ENCODE results near the gene GABRG3. TPM values are rescaled to one million over a fixed set of nuclear protein-coding genes. Genes with fewer than 3 reads are reported as not detected.

GABRG3 gene
- total and polyA plus RNA-seq, 2 donors, result 0.71 to 2.0 TPM

DNA sequence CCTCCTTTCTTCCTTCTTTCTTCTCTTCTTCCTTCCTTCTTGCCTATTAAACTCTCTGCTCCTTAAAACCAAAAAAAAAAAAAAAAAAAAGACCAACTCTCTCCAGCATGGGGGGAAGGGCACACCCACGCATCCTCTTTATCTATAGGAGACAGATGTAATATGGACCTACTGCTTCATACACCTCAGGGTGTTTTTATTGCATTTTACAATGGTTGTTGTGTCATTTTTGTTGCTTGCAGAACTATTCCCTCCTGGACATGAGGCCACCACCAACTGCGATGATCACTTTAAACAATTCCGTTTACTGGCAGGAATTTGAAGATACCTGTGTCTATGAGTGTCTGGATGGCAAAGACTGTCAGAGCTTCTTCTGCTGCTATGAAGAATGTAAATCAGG, 561.4 kb downstream of the GABRG3 start:
- DNase-seq (ENCODE audit: low read depth in 6 of 9, low spot score in 9 of 9), result no peak
- Histone ChIP-seq H3K9me3 (ENCODE audit: control insufficient read depth in 2 of 2, insufficient read depth in 1 of 2, low read length in 1 of 2) (peaks cover 2 to 5% of the 10 kb centered on the region in 2 donors), H3K4me1 (ENCODE audit: control insufficient read depth in 2 of 2, insufficient read depth in 2 of 2, low read length in 2 of 2) (no peaks in the 10 kb centered on the region), H3K4me3 (ENCODE audit: low read length in 2 of 2) (no peak overlapping the region), H3K27me3 (ENCODE audit: control insufficient read depth in 2 of 2, insufficient read depth in 1 of 2, low read length in 1 of 2) (no peaks in the 10 kb centered on the region), H3K36me3 (ENCODE audit: control insufficient read depth in 2 of 2, insufficient read depth in 2 of 2, low read length in 1 of 2) (no peaks in the 10 kb centered on the region), H3K27ac (ENCODE audit: low read depth in 1 of 2, low read length in 1 of 2) (no peak overlapping the region)
- WGBS, result 97% methylated on average over 3 of the region's 3 CpGs

DNA sequence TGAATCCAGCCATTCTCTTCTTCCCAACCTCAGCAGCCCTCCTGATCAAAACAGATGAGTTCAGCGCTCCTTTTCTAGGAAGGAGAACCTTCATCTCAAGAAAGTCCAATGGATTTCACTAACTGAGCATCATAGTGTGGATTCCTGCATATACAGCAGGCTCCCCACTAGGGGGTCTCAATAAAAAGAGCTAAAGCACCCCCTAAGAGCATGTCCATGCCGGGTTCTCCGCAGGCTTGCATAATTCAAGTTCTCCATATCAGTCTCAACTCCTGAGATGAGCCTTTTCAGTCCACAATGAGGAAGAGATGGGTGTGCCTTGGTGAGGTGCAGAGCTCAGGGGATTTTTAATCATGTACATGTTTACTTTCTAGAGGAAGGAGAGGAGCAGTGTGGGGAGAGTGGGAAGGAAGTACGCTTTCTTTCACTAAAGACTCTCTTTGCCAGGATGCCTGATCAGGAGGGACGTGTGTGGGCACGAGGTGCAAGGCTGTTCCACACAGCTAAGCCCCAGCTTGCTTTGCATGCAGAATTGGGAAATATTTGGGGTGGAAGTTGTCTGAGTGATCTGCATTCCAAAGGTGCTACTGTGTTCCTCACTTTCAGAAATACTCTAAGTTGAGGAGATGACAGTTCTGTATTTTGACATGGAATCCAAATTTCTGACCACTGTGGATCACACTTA, 564.6 kb downstream of the GABRG3 start:
- no peaks in the 10 kb centered on the region for H3K4me1 ChIP-seq (ENCODE audit: control insufficient read depth in 2 of 2, insufficient read depth in 2 of 2, low read length in 2 of 2)
- no peak overlapping the region for H3K4me3 ChIP-seq (ENCODE audit: low read length in 2 of 2)
- H3K9me3 ChIP-seq (ENCODE audit: control insufficient read depth in 2 of 2, insufficient read depth in 1 of 2, low read length in 1 of 2), result peaks cover 1 to 2% of the 10 kb centered on the region in 2 donors
- no peaks in the 10 kb centered on the region for H3K27me3 ChIP-seq (ENCODE audit: control insufficient read depth in 2 of 2, insufficient read depth in 1 of 2, low read length in 1 of 2)
- H3K36me3 ChIP-seq (ENCODE audit: control insufficient read depth in 2 of 2, insufficient read depth in 2 of 2, low read length in 1 of 2), result no peaks in the 10 kb centered on the region
- WGBS, result 76% methylated on average over 6 of the region's 6 CpGs
- DNase-seq (ENCODE audit: low read depth in 6 of 9, low spot score in 9 of 9), result no peak
- H3K27ac ChIP-seq (ENCODE audit: low read depth in 1 of 2, low read length in 1 of 2), result no peak overlapping the region

DNA sequence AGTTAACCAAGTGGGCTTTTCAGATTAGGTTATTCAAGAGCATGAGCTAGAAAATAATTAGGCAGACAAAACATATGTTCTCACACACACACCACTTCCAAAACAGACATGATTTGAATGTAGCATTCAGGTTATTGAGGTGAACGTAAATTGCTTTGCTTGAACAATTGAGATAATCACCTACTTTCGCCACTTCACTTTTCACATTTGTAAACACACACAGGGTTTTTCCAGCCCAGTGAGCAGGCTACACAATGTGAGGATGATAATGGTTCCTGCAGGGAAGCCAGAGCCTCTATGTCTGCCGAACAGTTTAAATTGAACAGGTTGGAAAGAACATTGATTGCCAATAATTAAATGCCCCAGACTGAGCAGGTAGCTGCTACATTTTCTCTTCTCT, 567.3 kb downstream of the GABRG3 start:
- no peak overlapping the region for H3K4me3 ChIP-seq (ENCODE audit: low read length in 2 of 2)
- no peaks in the 10 kb centered on the region for H3K4me1 ChIP-seq (ENCODE audit: control insufficient read depth in 2 of 2, insufficient read depth in 2 of 2, low read length in 2 of 2)
- 92% methylated on average over 3 of the region's 3 CpGs for WGBS
- H3K27me3 ChIP-seq (ENCODE audit: control insufficient read depth in 2 of 2, insufficient read depth in 1 of 2, low read length in 1 of 2), result no peaks in the 10 kb centered on the region
- no peak for DNase-seq (ENCODE audit: low read depth in 6 of 9, low spot score in 9 of 9)
- H3K36me3 ChIP-seq (ENCODE audit: control insufficient read depth in 2 of 2, insufficient read depth in 2 of 2, low read length in 1 of 2), result no peaks in the 10 kb centered on the region
- H3K27ac ChIP-seq (ENCODE audit: low read depth in 1 of 2, low read length in 1 of 2), result no peak overlapping the region
- peaks cover 1 to 8% of the 10 kb centered on the region in 2 donors for H3K9me3 ChIP-seq (ENCODE audit: control insufficient read depth in 2 of 2, insufficient read depth in 1 of 2, low read length in 1 of 2)

DNA sequence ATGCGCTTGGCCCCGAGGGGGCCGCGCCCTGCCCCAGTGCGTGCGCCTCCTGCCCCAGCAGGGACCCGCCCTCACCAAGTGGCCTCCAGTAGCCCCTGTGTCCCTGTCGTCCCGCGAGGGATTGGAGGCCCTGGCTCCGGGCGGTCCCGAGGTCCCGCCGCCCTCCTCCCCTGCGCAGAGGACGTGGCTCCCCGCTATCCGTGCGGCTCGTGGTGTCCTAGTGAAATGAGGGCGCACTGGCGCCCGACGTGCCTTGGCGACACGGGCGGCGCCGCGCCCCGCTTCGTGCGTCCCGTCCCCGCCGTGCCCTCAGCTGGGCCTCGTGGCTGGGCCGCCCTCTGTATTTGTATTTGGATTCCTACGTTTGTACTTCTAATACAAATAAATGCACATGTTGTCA, 570.6 kb downstream of the GABRG3 start:
- DNase-seq (ENCODE audit: low read depth in 6 of 9, low spot score in 9 of 9), result no peak
- WGBS, result 97% methylated on average over 40 of the region's 40 CpGs
- Histone ChIP-seq H3K4me1 (ENCODE audit: control insufficient read depth in 2 of 2, insufficient read depth in 2 of 2, low read length in 2 of 2) (no peaks in the 10 kb centered on the region), H3K36me3 (ENCODE audit: control insufficient read depth in 2 of 2, insufficient read depth in 2 of 2, low read length in 1 of 2) (no peaks in the 10 kb centered on the region), H3K4me3 (ENCODE audit: low read length in 2 of 2) (no peak overlapping the region), H3K9me3 (ENCODE audit: control insufficient read depth in 2 of 2, insufficient read depth in 1 of 2, low read length in 1 of 2) (peaks cover 0 to 8% of the 10 kb centered on the region in 2 donors), H3K27me3 (ENCODE audit: control insufficient read depth in 2 of 2, insufficient read depth in 1 of 2, low read length in 1 of 2) (no peaks in the 10 kb centered on the region), H3K27ac (ENCODE audit: low read depth in 1 of 2, low read length in 1 of 2) (no peak overlapping the region)

DNA sequence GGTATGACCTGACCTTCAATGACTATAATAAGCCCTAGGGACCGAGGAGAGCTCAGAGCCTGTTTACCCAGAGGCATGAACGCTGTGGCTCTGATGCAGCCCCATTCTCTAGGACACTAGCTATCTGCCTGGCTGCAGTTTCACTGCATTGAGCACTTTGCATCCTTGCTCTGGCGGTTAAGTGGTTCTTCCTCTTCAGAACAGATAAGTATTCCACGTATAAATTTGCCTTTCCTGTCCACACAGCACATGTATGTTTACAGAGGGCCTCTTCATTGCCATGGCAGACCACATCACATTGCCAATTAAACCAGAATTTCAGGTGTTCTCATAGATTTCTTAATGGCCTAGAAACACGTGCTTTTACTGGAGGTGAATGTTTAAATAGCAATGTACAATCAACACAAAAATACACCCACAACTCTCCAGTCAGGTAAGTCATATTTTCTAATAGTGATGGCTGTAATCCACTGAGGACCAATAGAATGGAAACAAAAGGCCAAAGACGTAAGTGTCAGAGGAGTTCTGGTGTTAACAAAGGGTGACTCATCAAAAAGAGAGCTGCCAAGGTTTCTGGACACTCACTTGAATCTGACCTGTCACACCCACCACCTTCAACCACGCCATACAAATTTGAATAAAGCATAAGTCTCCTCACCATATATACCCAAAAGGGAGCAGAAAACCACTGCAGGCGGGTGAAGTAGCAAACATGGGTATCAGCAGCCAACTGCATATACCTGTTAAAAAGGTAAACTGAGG, 574.7 kb downstream of the GABRG3 start:
- 77% methylated on average over 8 of the region's 8 CpGs for WGBS
- Histone ChIP-seq H3K36me3 (ENCODE audit: control insufficient read depth in 2 of 2, insufficient read depth in 2 of 2, low read length in 1 of 2) (no peaks in the 10 kb centered on the region), H3K4me3 (ENCODE audit: low read length in 2 of 2) (no peak overlapping the region), H3K4me1 (ENCODE audit: control insufficient read depth in 2 of 2, insufficient read depth in 2 of 2, low read length in 2 of 2) (no peaks in the 10 kb centered on the region), H3K27ac (ENCODE audit: low read depth in 1 of 2, low read length in 1 of 2) (no peak overlapping the region), H3K9me3 (ENCODE audit: control insufficient read depth in 2 of 2, insufficient read depth in 1 of 2, low read length in 1 of 2) (peaks cover 0 to 8% of the 10 kb centered on the region in 2 donors), H3K27me3 (ENCODE audit: control insufficient read depth in 2 of 2, insufficient read depth in 1 of 2, low read length in 1 of 2) (no peaks in the 10 kb centered on the region)
- no peak for DNase-seq (ENCODE audit: low read depth in 6 of 9, low spot score in 9 of 9)

DNA sequence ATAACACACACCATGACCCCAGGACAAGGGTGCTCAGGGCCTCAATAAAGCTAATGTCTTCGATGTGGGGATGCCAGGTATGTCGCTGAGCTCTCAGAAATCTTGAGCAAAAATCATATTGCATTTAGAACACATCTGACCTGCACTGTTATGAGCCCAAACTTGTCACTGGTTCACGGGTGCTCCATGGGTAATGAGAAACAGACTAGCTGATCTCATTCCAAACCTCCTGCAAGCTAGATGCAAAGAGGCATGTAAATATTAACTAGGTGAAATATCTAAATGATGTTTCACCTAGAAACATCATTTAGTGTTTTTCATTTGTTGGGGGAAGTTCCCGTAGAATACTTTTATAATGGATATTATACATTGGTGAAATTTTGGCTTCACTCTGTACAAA, 578.8 kb downstream of the GABRG3 start:
- no peaks in the 10 kb centered on the region for H3K27me3 ChIP-seq (ENCODE audit: control insufficient read depth in 2 of 2, insufficient read depth in 1 of 2, low read length in 1 of 2)
- H3K4me3 ChIP-seq (ENCODE audit: low read length in 2 of 2), result no peak overlapping the region
- no peak for DNase-seq (ENCODE audit: low read depth in 6 of 9, low spot score in 9 of 9)
- H3K4me1 ChIP-seq (ENCODE audit: control insufficient read depth in 2 of 2, insufficient read depth in 2 of 2, low read length in 2 of 2), result no peaks in the 10 kb centered on the region
- H3K36me3 ChIP-seq (ENCODE audit: control insufficient read depth in 2 of 2, insufficient read depth in 2 of 2, low read length in 1 of 2), result no peaks in the 10 kb centered on the region
- WGBS, result 83% methylated on average over 4 of the region's 4 CpGs
- H3K9me3 ChIP-seq (ENCODE audit: control insufficient read depth in 2 of 2, insufficient read depth in 1 of 2, low read length in 1 of 2), result no peaks in the 10 kb centered on the region
- no peak overlapping the region for H3K27ac ChIP-seq (ENCODE audit: low read depth in 1 of 2, low read length in 1 of 2)

DNA sequence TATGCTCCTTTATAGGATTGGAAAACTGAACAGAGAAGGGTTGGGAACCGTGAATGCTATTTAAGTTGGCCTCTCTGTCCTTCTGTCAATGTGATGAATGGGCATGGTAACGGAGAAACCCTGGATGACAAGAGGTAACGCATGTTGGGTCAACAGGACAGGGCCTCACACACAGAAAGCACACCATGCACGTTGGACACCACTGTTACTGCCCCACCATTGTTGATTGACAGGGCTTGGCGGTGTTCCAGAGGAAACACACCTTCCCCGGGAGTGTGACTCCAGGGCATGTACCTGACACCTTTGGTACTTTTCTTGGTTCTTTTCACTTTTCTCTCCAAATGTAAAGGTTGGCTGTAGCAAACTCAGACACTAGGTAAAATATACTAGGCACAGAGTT, 579.7 kb downstream of the GABRG3 start:
- WGBS, result 77% methylated on average over 6 of the region's 6 CpGs
- no peaks in the 10 kb centered on the region for H3K4me1 ChIP-seq (ENCODE audit: control insufficient read depth in 2 of 2, insufficient read depth in 2 of 2, low read length in 2 of 2)
- H3K27me3 ChIP-seq (ENCODE audit: control insufficient read depth in 2 of 2, insufficient read depth in 1 of 2, low read length in 1 of 2), result no peaks in the 10 kb centered on the region
- no peaks in the 10 kb centered on the region for H3K36me3 ChIP-seq (ENCODE audit: control insufficient read depth in 2 of 2, insufficient read depth in 2 of 2, low read length in 1 of 2)
- H3K4me3 ChIP-seq (ENCODE audit: low read length in 2 of 2), result no peak overlapping the region
- H3K9me3 ChIP-seq (ENCODE audit: control insufficient read depth in 2 of 2, insufficient read depth in 1 of 2, low read length in 1 of 2), result no peaks in the 10 kb centered on the region
- H3K27ac ChIP-seq (ENCODE audit: low read depth in 1 of 2, low read length in 1 of 2), result no peak overlapping the region
- DNase-seq (ENCODE audit: low read depth in 6 of 9, low spot score in 9 of 9), result no peak

DNA sequence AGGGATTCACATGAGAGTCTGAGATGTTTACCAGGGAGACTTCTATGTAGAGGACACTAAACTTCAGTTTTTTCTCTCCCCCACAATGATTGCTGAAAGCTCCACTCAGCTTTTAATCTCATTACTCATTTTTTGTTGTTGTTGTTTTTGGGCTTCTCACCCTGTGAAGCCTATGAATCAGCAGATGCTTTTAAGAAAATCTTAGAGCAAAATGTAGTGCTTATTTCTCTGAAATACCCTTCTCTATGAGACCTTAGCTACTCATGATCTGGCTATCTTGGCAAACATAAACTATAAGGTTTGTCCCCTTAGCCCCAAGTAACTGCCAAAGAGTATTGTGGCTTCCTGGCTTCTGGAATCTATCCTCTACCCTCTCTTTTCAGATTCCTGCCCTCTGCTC, 590.8 kb downstream of the GABRG3 start:
- Histone ChIP-seq H3K4me1 (ENCODE audit: control insufficient read depth in 2 of 2, insufficient read depth in 2 of 2, low read length in 2 of 2) (no peaks in the 10 kb centered on the region), H3K9me3 (ENCODE audit: control insufficient read depth in 2 of 2, insufficient read depth in 1 of 2, low read length in 1 of 2) (peaks cover 0 to 2% of the 10 kb centered on the region in 2 donors), H3K27ac (ENCODE audit: low read depth in 1 of 2, low read length in 1 of 2) (no peak overlapping the region), H3K4me3 (ENCODE audit: low read length in 2 of 2) (no peak overlapping the region), H3K36me3 (ENCODE audit: control insufficient read depth in 2 of 2, insufficient read depth in 2 of 2, low read length in 1 of 2) (no peaks in the 10 kb centered on the region), H3K27me3 (ENCODE audit: control insufficient read depth in 2 of 2, insufficient read depth in 1 of 2, low read length in 1 of 2) (no peaks in the 10 kb centered on the region)
- DNase-seq (ENCODE audit: low read depth in 6 of 9, low spot score in 9 of 9), result no peak

DNA sequence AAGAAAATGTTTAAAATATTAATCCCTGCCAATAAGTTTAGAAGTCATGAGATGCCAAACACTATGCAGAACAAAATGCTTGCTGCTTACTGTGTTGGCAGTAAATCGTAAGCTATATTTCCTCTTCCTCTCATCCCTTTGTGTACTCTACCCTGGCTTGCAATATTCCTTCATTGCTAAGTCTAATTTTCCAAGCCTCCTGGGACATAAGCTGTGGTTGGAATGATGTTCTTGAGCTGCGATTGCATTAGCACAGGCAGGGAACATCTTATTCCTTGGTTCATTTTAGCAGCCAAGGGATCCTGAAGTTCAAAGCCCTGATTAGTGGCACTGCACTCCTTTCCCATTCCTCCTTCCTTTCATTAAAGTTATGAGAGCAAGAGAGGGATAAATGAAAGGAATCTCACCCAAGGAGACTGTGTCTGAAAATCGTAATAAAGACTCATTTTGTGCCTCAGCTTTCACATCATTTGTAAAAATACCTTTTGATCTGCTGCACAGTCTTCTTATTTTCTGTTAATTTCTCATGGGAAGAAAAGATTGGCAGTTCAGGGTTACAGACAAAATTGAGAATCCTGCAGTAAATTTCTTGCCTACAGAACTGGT, 592.9 kb downstream of the GABRG3 start:
- 85% methylated on average over 3 of the region's 3 CpGs for WGBS

More for the DNA sequence above, 592.9 kb downstream of the GABRG3 start:
- Histone ChIP-seq H3K27me3 (ENCODE audit: control insufficient read depth in 2 of 2, insufficient read depth in 1 of 2, low read length in 1 of 2) (no peaks in the 10 kb centered on the region), H3K4me3 (ENCODE audit: low read length in 2 of 2) (no peak overlapping the region), H3K4me1 (ENCODE audit: control insufficient read depth in 2 of 2, insufficient read depth in 2 of 2, low read length in 2 of 2) (no peaks in the 10 kb centered on the region), H3K9me3 (ENCODE audit: control insufficient read depth in 2 of 2, insufficient read depth in 1 of 2, low read length in 1 of 2) (peaks cover 0 to 2% of the 10 kb centered on the region in 2 donors), H3K27ac (ENCODE audit: low read depth in 1 of 2, low read length in 1 of 2) (no peak overlapping the region), H3K36me3 (ENCODE audit: control insufficient read depth in 2 of 2, insufficient read depth in 2 of 2, low read length in 1 of 2) (no peaks in the 10 kb centered on the region)
- DNase-seq (ENCODE audit: low read depth in 6 of 9, low spot score in 9 of 9), result no peak
